Left colon (tissue), 2 donors: ENCODE measurements around the gene ALG6. TPM values are rescaled to one million over a fixed set of nuclear protein-coding genes. Genes with fewer than 3 reads are reported as not detected.
A peak's percentile ranks its signal among the peaks of the same experiment; 100 is the strongest.
"Not testable (repeated sequence)": the region's sequence is repeated elsewhere in the genome, so short reads cannot be mapped to it uniquely, and the experiment has no call there.

Source experiments
- ATAC-seq: fragments of 200-7000 bp; cut with Tn5 transposase; one replicate; pipeline ENCODE4 v1.9.1; 2020; ENCODE audit warnings: mild to moderate bottlenecking, moderate library complexity
- DNase-seq, 2 donors: peaks; one replicate each; pipeline ENCODE4 v3.0.0-alpha.2; 2020
- intact Hi-C, 2 donors: fragments of 100-400 bp; cut with DNase I in 1 of 2; cut with micrococcal nuclease in 1 of 2; formaldehyde crosslinking; loops; one replicate each; pipeline versions ENCODE4 v1.11.2 to v1.14.0; 2022; cut with DNase I, micrococcal nuclease
- total RNA-seq, 2 donors: library from RNA; stranded (reverse); fragmentation: NEBNext Ultra II Directional; extraction: Animal tissue kit (Norgen Biotek cat#: 25700); gene quantifications; one replicate each; pipeline ENCODE4 v1.2.1, GENCODE V29; 2021
- donor health status: DM: no; HTN: no; CAD: no.
- donor health status: DM: yes; HTN: yes; CAD: no.

The ALG6 gene
- total RNA-seq, 2 donors from 2014 or later, result 9.7 to 12.8 TPM

- ATAC-seq (no peak), DNase-seq (no peak)
- intact Hi-C loops, result no loop called here
Measured at GRCh38 chr1:63326473-63327380, 40.7 kb upstream of the ALG6 start.

- ATAC-seq (peak; percentile 82), DNase-seq (peak in 1 of 2 donors; percentile 74)
- intact Hi-C loops, result no loop called here
Measured at GRCh38 chr1:63327417-63328054, 39.9 kb upstream of the ALG6 start.

- DNase-seq (no peak), ATAC-seq (no peak)
- intact Hi-C loops, result no loop called here
Measured at GRCh38 chr1:63328122-63328521, 39.3 kb upstream of the ALG6 start.

- ATAC-seq (no peak), DNase-seq (no peak)
- intact Hi-C loops, result no loop called here
Measured at GRCh38 chr1:63328781-63329180, 38.6 kb upstream of the ALG6 start.

- intact Hi-C loops, result no loop called here
- ATAC-seq (no peak), DNase-seq (no peak)
Measured at GRCh38 chr1:63329621-63330330, 37.7 kb upstream of the ALG6 start.

- intact Hi-C loops, result no loop called here
- ATAC-seq, result no peak
- no peak for DNase-seq
Measured at GRCh38 chr1:63330331-63330916, 37.0 kb upstream of the ALG6 start.

GRCh38 chr1:63342402-63342801, 25.0 kb upstream of the ALG6 start:
- ATAC-seq, result no peak
- intact Hi-C loops, result no loop called here

GRCh38 chr1:63343922-63344321, 23.5 kb upstream of the ALG6 start:
- intact Hi-C loops, result no loop called here
- ATAC-seq (no peak), DNase-seq (no peak)

More at GRCh38 chr1:63342402-63342801, 25.0 kb upstream of the ALG6 start:
- DNase-seq, result no peak

GRCh38 chr1:63350320-63350719, 17.1 kb upstream of the ALG6 start:
- intact Hi-C loops, result no loop called here
- no peak for ATAC-seq
- DNase-seq, result no peak

GRCh38 chr1:63352736-63353135, 14.7 kb upstream of the ALG6 start:
- intact Hi-C loops, result no loop called here
- DNase-seq (no peak), ATAC-seq (no peak)

GRCh38 chr1:63356234-63356633, 11.2 kb upstream of the ALG6 start:
- ATAC-seq, DNase-seq, intact Hi-C loops: not testable (repeated sequence)

- ATAC-seq, result no peak
- intact Hi-C loops, result no loop called here
- no peak for DNase-seq
Measured at GRCh38 chr1:63359561-63359960, 7.9 kb upstream of the ALG6 start.

GRCh38 chr1:63362073-63362472, 5.4 kb upstream of the ALG6 start:
- ATAC-seq (peak; percentile 56), DNase-seq (no peak)
- intact Hi-C loops, result no loop called here

- no peak for ATAC-seq
- no peak for DNase-seq
- intact Hi-C loops, result no loop called here
Measured at GRCh38 chr1:63362578-63362977, 4.8 kb upstream of the ALG6 start.

GRCh38 chr1:63363014-63363413, 4.4 kb upstream of the ALG6 start:
- intact Hi-C loops, result no loop called here
- no peak for DNase-seq
- ATAC-seq, result no peak

GRCh38 chr1:63366908-63367214, 566 bp upstream of the ALG6 start:
- intact Hi-C loops, result no loop called here
- DNase-seq (no peak), ATAC-seq (no peak)

GRCh38 chr1:63368131-63368530, 704 bp downstream of the ALG6 start:
- intact Hi-C loops, result no loop called here
- DNase-seq (no peak), ATAC-seq (no peak)

- intact Hi-C loops, result no loop called here
- ATAC-seq (no peak), DNase-seq (no peak)
Measured at GRCh38 chr1:63379583-63379982, 12.2 kb downstream of the ALG6 start.

GRCh38 chr1:63381741-63382140, 14.3 kb downstream of the ALG6 start:
- ATAC-seq, result no peak
- intact Hi-C loops, result no loop called here
- DNase-seq, result no peak

GRCh38 chr1:63401945-63402344, 34.5 kb downstream of the ALG6 start:
- ATAC-seq, result no peak
- intact Hi-C loops, result no loop called here
- DNase-seq, result no peak
